ENCODE data around the gene ANKS1B. TPM values are rescaled to one million over a fixed set of nuclear protein-coding genes. Genes with fewer than 3 reads are reported as not detected.
"Not testable (repeated sequence)": the region's sequence is repeated elsewhere in the genome, so short reads cannot be mapped to it uniquely, and the experiment has no call there.

The ANKS1B gene
- total RNA-seq, 1 donor from 2014 or later = 65.5 TPM

DNA sequence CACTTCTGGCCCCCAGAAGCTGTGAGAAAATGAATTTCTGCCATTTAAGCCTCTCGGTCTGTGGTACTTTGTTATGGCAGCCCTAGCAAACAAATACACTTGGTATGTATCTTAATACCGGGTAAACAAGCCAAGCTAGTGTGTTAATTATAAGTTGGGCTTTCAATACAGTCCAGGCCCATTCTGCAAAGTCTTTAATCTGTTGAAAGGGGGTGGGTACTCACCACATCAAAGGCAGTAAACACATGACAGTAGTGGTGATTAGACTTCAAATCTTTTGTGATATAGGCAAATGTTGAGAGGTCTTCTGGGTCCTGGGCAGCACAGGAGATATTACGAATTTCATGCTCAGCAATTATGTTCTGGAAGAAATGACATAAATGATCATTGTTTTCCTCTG, 1211.9 kb downstream of the ANKS1B start:
- no peak for DNase-seq (ENCODE audit: low spot score)

GRCh38 chr12:98771811-98772752, 1212.7 kb downstream of the ANKS1B start:
- DNase-seq (ENCODE audit: low spot score) = no peak

- no peak for DNase-seq (ENCODE audit: low spot score)
Measured at GRCh38 chr12:98770230-98770629, 1214.5 kb downstream of the ANKS1B start.

DNA sequence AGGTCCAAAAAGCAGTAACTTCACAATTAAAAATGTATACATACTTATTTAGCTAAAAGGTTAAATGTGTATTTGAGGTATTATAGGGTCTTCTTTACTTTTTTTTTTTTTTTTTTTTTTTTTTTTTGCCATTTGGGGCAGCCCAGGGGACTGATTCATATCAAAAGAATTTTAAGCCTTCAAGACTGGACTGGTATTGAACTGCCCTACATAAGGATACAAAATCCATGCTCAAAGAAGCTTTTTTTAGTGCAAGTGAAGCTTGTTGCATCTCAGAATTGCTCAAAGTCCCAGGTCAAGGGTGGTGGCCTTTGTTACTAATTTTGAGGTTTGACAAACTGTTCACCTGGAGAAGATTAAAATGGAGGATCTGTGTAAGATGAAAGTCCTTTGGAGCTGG, 1215.7 kb downstream of the ANKS1B start:
- DNase-seq (ENCODE audit: low spot score) = peak; percentile 59

DNA sequence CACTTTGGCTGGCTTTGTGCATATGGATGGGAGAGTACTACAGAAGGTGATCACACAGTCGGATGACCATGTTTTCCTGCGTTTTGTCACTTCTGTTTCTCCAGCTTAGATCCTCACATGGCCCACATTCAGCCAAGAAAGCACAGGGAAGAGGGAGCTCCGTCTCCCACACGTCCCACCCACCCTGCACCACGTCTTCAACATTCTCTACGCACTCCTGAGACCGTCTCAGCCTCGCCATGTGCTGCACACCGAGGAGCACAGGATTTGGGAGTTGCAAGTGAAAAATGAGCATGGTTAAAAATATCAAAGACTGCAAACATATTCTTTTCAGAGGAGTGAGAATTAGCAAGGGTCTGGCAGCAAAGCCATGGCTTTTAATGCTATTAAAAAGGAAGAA, 1217.5 kb downstream of the ANKS1B start:
- no peak for DNase-seq (ENCODE audit: low spot score)

- DNase-seq (ENCODE audit: low spot score) = no peak
Measured at GRCh38 chr12:98763656-98764055, 1221.1 kb downstream of the ANKS1B start.

DNA sequence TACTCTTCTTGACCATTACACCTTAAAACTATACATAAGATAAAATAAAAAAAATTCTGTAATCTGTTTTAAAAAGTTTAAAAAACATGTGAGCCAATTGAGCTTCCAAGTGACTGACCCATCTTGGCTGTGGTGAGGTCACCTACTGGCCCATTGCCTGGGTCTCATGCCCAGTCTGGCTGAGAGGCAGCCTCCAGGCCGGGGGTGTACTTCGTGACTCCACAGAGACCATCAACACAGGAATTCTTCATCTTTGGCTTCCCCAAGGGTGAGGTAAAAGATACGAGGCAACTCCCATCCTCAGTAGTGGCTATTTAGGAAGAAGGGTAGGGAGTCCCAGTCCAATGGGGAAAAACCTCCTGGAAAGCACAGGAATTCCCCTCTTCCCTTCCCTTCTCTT, 1226.4 kb downstream of the ANKS1B start:
- DNase-seq (ENCODE audit: low spot score) = no peak

- DNase-seq (ENCODE audit: low spot score) = no peak
Measured at GRCh38 chr12:98757455-98757854, 1227.3 kb downstream of the ANKS1B start.

- DNase-seq (ENCODE audit: low spot score) = not testable (repeated sequence)
Measured at GRCh38 chr12:98755855-98756254, 1228.9 kb downstream of the ANKS1B start.

GRCh38 chr12:98754095-98754494, 1230.6 kb downstream of the ANKS1B start:
- DNase-seq (ENCODE audit: low spot score) = no peak

- no peak for DNase-seq (ENCODE audit: low spot score)
Measured at GRCh38 chr12:98752726-98753125, 1232.0 kb downstream of the ANKS1B start.

DNA sequence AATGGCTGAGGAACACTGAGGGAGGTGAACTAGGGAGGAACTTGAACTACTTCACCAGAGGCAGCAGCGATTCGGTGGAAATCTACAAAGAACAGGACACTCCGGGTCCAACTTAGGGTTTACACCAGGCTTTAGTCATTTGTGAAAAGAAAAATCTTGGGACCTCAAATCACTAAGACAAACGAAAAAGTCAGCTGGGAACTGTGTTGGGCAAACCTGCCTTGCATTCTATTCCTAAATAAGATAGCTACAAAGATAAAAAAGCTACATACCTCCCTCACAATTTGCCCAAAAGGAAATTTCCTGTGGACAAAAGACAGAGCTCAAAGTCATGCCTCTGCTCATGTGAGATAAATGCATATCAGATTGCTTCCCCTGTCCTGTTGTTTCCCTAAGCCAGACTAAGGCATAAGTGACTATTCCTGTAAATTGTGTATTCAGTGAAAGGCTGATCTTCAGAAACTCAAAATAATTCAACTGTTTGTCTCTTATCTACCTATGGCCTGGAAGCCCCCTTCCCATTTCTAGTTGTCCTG, 1233.1 kb downstream of the ANKS1B start:
- no peak for DNase-seq (ENCODE audit: low spot score)

DNA sequence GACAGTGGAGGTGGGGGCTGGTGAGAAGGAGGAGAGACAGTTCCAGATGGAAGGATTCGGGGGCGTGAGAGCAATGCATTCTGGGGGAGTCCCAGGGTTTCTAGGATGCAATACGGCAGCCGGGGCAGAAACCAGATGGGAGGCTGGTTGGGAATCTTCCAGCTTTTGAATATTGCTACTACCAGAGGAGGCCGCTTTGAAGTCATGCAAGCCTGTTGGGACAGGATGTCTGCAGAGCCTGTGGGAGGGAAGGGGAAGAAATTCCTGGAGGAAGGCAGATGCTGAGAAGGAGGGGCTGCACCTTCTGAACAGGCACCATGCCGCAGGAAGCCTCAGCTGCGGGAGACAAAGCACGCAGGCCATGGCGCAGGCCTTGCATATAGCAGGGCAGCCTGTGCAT, 1234.2 kb downstream of the ANKS1B start:
- DNase-seq (ENCODE audit: low spot score) = peak; percentile 64

GRCh38 chr12:98748463-98748862, 1236.3 kb downstream of the ANKS1B start:
- DNase-seq (ENCODE audit: low spot score) = no peak

DNA sequence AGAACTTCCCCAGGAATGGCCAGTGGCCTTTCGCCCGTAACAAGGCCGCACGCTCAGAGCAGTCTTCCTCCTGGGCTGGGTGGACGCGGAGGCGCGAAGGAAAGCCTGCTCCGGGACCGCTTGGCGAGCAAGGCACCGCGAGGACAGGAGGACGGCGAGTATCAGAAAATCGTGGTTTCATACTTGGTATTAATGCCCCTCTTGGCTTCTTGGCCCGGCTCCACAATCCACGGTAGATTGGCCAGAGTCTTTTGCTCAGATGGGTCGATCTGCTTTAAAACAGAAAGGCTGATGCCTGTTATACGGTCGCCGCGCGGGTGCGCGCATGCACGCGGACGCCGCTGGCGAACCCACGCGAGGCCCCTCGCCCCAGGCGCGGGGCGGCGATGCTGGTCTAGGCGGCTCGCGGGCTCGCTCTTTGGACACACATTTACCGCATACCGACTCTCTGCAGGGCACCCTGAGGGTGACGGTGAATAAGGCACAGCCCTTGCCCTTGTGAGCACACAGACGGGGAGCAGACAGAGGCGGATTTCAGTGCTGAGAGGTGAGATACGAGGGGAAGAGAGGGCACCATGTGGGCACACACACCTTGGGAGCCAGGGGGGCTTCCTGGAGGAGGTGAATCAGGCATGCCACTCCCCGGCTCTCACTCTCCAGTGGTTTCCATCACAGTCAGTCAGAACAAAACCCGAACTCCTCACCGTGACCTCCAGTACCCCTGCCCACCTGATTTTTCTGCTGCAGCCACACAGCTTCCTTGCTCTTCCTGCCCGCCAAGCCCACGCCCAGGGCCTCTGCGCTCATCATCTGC, 1239.0 kb downstream of the ANKS1B start:
- peak; percentile 32 for DNase-seq (ENCODE audit: low spot score)

DNA sequence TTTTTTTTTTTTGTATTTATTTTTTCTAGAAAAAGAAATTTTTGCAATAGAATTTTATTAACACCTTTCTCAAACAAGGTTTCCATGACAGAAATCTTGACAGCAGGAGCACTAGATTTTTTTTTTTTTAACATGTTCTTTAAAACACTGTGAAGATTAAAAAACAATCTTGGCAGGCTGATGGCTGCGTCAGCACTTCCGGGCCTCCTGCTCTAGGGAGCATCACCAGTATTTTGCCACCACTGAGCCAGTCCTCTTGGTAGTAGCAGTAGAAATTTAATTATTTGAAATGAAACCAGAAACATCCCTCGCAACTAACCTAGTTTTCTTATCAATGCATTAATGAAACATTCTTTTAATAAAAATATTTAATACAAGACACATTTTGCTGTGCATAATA, 1240.1 kb downstream of the ANKS1B start:
- no peak for DNase-seq (ENCODE audit: low spot score)

GRCh38 chr12:98743362-98743953, 1241.3 kb downstream of the ANKS1B start:
- no peak for DNase-seq (ENCODE audit: low spot score)

DNA sequence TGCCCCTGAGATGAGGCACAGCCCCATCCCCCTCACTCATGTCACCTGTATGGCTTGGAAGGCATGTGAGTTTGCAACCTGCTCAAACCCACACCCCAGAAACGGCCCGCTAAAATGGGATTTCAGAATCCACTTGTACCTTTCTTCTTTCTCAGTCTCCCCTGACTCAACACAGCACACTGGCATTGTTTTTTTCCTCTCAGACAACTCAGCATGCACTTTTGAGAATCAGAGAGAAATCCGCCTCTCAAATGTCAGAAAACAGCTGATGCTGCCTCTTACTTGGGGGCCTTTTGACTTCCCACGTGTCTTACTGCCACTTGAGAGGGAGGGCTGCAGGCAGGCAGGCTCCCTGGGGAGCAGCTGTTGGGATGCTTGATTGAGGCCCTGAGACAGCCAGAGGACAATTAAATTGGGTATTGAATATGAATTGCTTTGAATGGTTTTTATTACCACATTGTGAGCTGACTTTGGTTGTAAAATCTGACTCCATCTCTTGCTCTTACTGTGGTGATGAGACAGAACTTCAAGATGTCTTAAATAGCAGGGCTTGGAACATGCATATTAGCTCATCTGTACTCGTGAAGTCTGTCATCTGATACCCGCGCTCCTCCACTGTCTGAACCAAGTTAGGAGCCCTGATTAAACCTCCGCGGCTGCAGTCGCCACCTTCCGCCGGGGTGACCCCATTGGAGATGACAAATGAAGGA, 1243.0 kb downstream of the ANKS1B start:
- no peak for DNase-seq (ENCODE audit: low spot score)

- no peak for DNase-seq (ENCODE audit: low spot score)
Measured at GRCh38 chr12:98741196-98741555, 1243.6 kb downstream of the ANKS1B start.

DNA sequence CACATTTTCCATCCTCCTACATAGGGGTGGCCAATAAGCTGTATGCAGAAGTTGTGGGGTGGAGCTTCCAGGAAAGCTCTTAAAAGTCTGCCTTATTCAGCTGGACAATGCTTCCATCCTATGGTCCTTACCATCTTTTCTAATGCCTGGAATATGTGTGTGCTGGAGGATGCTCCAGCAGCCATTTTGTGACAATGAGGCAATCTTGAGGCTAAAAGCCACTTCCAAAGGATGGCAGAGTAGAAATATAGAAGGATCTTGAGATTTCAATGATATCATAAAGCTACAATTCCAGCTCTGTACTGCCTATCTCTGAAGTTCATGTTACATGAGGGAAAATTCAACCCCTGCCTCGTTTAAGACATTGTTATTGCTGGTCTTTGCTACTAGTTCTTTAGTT, 1244.0 kb downstream of the ANKS1B start:
- DNase-seq (ENCODE audit: low spot score) = no peak

DNA sequence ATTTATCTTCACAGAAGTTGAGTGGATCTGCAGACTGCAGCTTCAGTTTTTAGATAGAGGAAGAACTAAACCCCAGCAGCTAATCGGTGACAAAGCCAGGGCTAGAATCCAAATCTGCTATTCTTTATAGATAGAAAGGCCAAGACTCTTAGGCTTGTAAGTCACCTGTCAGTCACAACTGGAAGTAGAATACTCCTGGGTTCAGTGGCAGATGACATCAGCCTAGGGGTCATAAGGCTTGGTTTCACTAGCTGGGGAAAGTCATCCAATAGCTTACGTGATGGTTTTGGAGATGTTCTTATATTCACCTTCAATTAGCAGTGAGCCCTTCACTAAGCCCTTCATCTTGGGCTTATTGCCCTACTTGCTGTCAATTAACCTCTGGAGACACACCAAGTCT, 1246.2 kb downstream of the ANKS1B start:
- no peak for DNase-seq (ENCODE audit: low spot score)
